H1 (cell line): ENCODE data around the gene ATP11C. TPM values are rescaled to one million over a fixed set of nuclear protein-coding genes. Genes with fewer than 3 reads are reported as not detected.

Source experiments
- CTCF ChIA-PET: fragments of 300-600 bp; sonication (Branson Sonifier 250); formaldehyde crosslinking; loops from one replicate; lab custom pipeline; 2021; ENCODE audit not compliant: partially characterized antibody; lab: Charles Lee
- POLR2A ChIA-PET: fragments of 300-600 bp; sonication (Branson Sonifier 250); formaldehyde crosslinking; loops from one replicate; lab custom pipeline; 2021; ENCODE audit warnings: inconsistent platforms; ENCODE audit not compliant: partially characterized antibody; lab: Charles Lee
- DNase-seq, 2 experiments: peaks; one replicate each; pipeline versions ENCODE4 v3.0.0 to v3.0.0-alpha.2; 2010 to 2022; ENCODE audit warnings: low spot score in 2 of 2, low read depth in 1 of 2, mixed read lengths in 1 of 2
- FAIRE-seq: peaks from 2 replicates; lab custom pipeline; 2011; peaks lifted over from hg19 to GRCh38; lab: Jason Lieb, UNC
- H2AFZ ChIP-seq: 2 replicates; pipeline ENCODE4 v1.8.1; 2012; ENCODE audit warnings: low read length, inconsistent platforms
- H2AK5ac ChIP-seq: 2 replicates; pipeline ENCODE4 v1.6.1; 2013; ENCODE audit warnings: low read depth, low read length
- H2BK120ac ChIP-seq: replicated peaks from 2 replicates; pipeline ENCODE3; 2013; ENCODE audit warnings: low read depth, low read length, inconsistent platforms
- H2BK12ac ChIP-seq: 2 replicates; pipeline ENCODE4 v1.6.1; 2013; ENCODE audit warnings: low read depth, low read length
- H2BK15ac ChIP-seq: 2 replicates; pipeline ENCODE4 v1.6.1; 2013; ENCODE audit warnings: low read length
- H2BK20ac ChIP-seq: 2 replicates; pipeline ENCODE4 v1.6.1; 2013; ENCODE audit warnings: low read length
- H2BK5ac ChIP-seq: 2 replicates; pipeline ENCODE4 v1.6.1; 2013; ENCODE audit warnings: low read depth, low read length
- H3K14ac ChIP-seq: 2 replicates; pipeline ENCODE4 v1.6.1; 2013; ENCODE audit warnings: inconsistent platforms; ENCODE audit not compliant: insufficient read length
- H3K18ac ChIP-seq: 2 replicates; pipeline ENCODE4 v1.6.1; 2013; ENCODE audit warnings: low read length; ENCODE audit errors: extremely low read depth
- H3K23ac ChIP-seq: 2 replicates; pipeline ENCODE4 v1.6.1; 2013; ENCODE audit warnings: inconsistent platforms; ENCODE audit not compliant: insufficient read length
- H3K23me2 ChIP-seq: 2 replicates; pipeline ENCODE4 v1.6.1; 2013; ENCODE audit warnings: low read depth, low read length
- H3K27ac ChIP-seq: 2 replicates; pipeline ENCODE4 v1.6.1; 2011; ENCODE audit warnings: low read depth, low read length, inconsistent platforms
- H3K27me3 ChIP-seq, 4 experiments: replicated peaks in 1 of 4; 1 replicate in 1 of 4; 2 replicates in 3 of 4; pipeline versions ENCODE4 v1.6.1 to v1.8.1; 2011 to 2013; ENCODE audit warnings: low read length in 3 of 4, mild to moderate bottlenecking in 3 of 4, inconsistent platforms in 2 of 4, mixed read lengths in 2 of 4, moderate library complexity in 1 of 4; ENCODE audit not compliant: control insufficient read depth in 3 of 4, insufficient read depth in 3 of 4; ENCODE audit errors: extremely low read depth in 1 of 4
- H3K36me3 ChIP-seq, 4 experiments: 2 replicates each; pipeline versions ENCODE4 v1.6.1 to v1.8.1; 2011 to 2013; ENCODE audit warnings: mild to moderate bottlenecking in 4 of 4, low read length in 3 of 4, moderate library complexity in 2 of 4, control low read depth in 1 of 4, inconsistent platforms in 1 of 4; ENCODE audit not compliant: insufficient read depth in 4 of 4, control insufficient read depth in 2 of 4
- H3K4ac ChIP-seq: replicated peaks from 2 replicates; pipeline ENCODE3; 2013; ENCODE audit warnings: low read length, low read depth, mixed read lengths, inconsistent platforms; ENCODE audit not compliant: insufficient read length
- H3K4me1 ChIP-seq, 4 experiments: replicated peaks in 1 of 4; 1 replicate in 1 of 4; 2 replicates in 3 of 4; pipeline versions ENCODE4 v1.6.1 to v1.8.1; 2011 to 2013; ENCODE audit warnings: low read length in 3 of 4, inconsistent platforms in 2 of 4, mixed read lengths in 1 of 4; ENCODE audit not compliant: insufficient read depth in 4 of 4, control insufficient read depth in 3 of 4
- H3K4me2 ChIP-seq, 2 experiments: 2 replicates each; pipeline versions ENCODE4 v1.6.1 to v1.8.1; 2011 to 2013; ENCODE audit warnings: low read depth in 2 of 2, low read length in 2 of 2, control low read depth in 1 of 2, inconsistent platforms in 1 of 2, mild to moderate bottlenecking in 1 of 2; ENCODE audit not compliant: insufficient read depth in 1 of 2
- H3K4me3 ChIP-seq, 4 experiments: fragments of 200-600, 300-600 bp in 1 of 4; sonication (generic), shearing (Covaris generic), sonication (Bioruptor Twin) in 1 of 4; 2 replicates each; pipeline versions ENCODE4 v1.5.1 to v1.8.1; 2011 to 2016; ENCODE audit warnings: low read length in 4 of 4, low read depth in 3 of 4, control low read depth in 2 of 4, inconsistent platforms in 2 of 4, mild to moderate bottlenecking in 2 of 4, mixed read lengths in 1 of 4, moderate library complexity in 1 of 4; ENCODE audit not compliant: insufficient read depth in 2 of 4; ENCODE audit errors: extremely low read depth in 1 of 4
- H3K56ac ChIP-seq: replicated peaks from 2 replicates; pipeline ENCODE3; 2013; ENCODE audit warnings: low read depth, mild to moderate bottlenecking, mixed read lengths, low read length, inconsistent platforms; ENCODE audit not compliant: insufficient read length
- H3K79me1 ChIP-seq: 2 replicates; pipeline ENCODE4 v1.6.1; 2013; ENCODE audit warnings: low read depth, low read length, control low read depth
- H3K79me2 ChIP-seq, 2 experiments: 2 replicates each; pipeline versions ENCODE4 v1.6.1 to v1.8.1; 2012 to 2013; ENCODE audit warnings: low read length in 2 of 2, mild to moderate bottlenecking in 2 of 2, inconsistent platforms in 1 of 2; ENCODE audit not compliant: insufficient read depth in 2 of 2, control insufficient read depth in 1 of 2
- H3K9ac ChIP-seq, 4 experiments: replicated peaks in 1 of 4; 1 replicate in 1 of 4; 2 replicates in 3 of 4; pipeline versions ENCODE4 v1.6.1 to v1.8.1; 2011 to 2013; ENCODE audit warnings: low read depth in 3 of 4, low read length in 3 of 4, control low read depth in 2 of 4, mild to moderate bottlenecking in 2 of 4, moderate library complexity in 2 of 4, inconsistent platforms in 1 of 4; ENCODE audit errors: extremely low read depth in 1 of 4
- H3K9me3 ChIP-seq, 2 experiments: 2 replicates each; pipeline versions ENCODE4 v1.6.1 to v1.8.1; 2012 to 2013; ENCODE audit warnings: mild to moderate bottlenecking in 2 of 2, moderate library complexity in 2 of 2, control low read depth in 1 of 2, inconsistent platforms in 1 of 2, low read depth in 1 of 2, low read length in 1 of 2, mixed read lengths in 1 of 2; ENCODE audit not compliant: insufficient read depth in 2 of 2
- H4K20me1 ChIP-seq, 2 experiments: replicated peaks in 1 of 2; 2 replicates each; pipeline versions ENCODE3 to v1.8.1; 2011 to 2013; ENCODE audit warnings: inconsistent platforms in 2 of 2, low read length in 2 of 2, mild to moderate bottlenecking in 1 of 2; ENCODE audit not compliant: insufficient read depth in 2 of 2, control insufficient read depth in 1 of 2
- H4K5ac ChIP-seq: 2 replicates; pipeline ENCODE4 v1.6.1; 2013; ENCODE audit warnings: low read length, low read depth, mixed read lengths, inconsistent platforms; ENCODE audit not compliant: insufficient read length
- H4K8ac ChIP-seq: 2 replicates; pipeline ENCODE4 v1.8.0; 2013; ENCODE audit warnings: mild to moderate bottlenecking, moderate library complexity, low read length, inconsistent platforms; ENCODE audit not compliant: insufficient read depth; ENCODE audit errors: extremely low read depth
- H4K91ac ChIP-seq: replicated peaks from 2 replicates; pipeline ENCODE3; 2013; ENCODE audit warnings: low read length, mixed read lengths, inconsistent platforms; ENCODE audit not compliant: insufficient read length
- BACH1 ChIP-seq: IDR thresholded peaks from 2 replicates; pipeline ENCODE4 v1.6.1; 2012; ENCODE audit warnings: low read length, improper control_type of control experiment
- BRCA1 ChIP-seq: IDR thresholded peaks from 2 replicates; pipeline ENCODE4 v1.6.1; 2012; ENCODE audit warnings: low read depth, low read length, improper control_type of control experiment
- CEBPB ChIP-seq: IDR thresholded peaks from 2 replicates; pipeline ENCODE4 v1.6.1; 2012; ENCODE audit warnings: low read depth, low read length
- GTF2F1 ChIP-seq: IDR thresholded peaks from 2 replicates; pipeline ENCODE4 v1.6.1; 2012; ENCODE audit warnings: low read depth, low read length, improper control_type of control experiment, borderline replicate concordance
- HDAC2 ChIP-seq, 2 experiments: fragments of 300-600 bp in 1 of 2; sonication (generic) in 1 of 2; IDR thresholded peaks; 2 replicates each; pipeline ENCODE4 v1.6.1; 2011 to 2012; ENCODE audit warnings: low read depth in 2 of 2, low read length in 2 of 2, mild to moderate bottlenecking in 2 of 2, moderate library complexity in 2 of 2, borderline replicate concordance in 1 of 2, inconsistent platforms in 1 of 2
- HDAC6 ChIP-seq: IDR thresholded peaks from one replicate; pipeline ENCODE4 v1.7.1; 2012; ENCODE audit warnings: low read depth, mild to moderate bottlenecking, inconsistent platforms, low read length, moderate library complexity
- KDM4A ChIP-seq: IDR thresholded peaks from one replicate; pipeline ENCODE4 v1.7.1; 2012; ENCODE audit warnings: low read depth, mild to moderate bottlenecking, moderate library complexity, low read length, inconsistent platforms; ENCODE audit not compliant: severe bottlenecking
- POU5F1 ChIP-seq: IDR thresholded peaks from 2 replicates; pipeline ENCODE4 v1.6.1; 2011; ENCODE audit warnings: low read depth, mild to moderate bottlenecking, low read length, moderate library complexity
- RAD21 ChIP-seq, 2 experiments: IDR thresholded peaks in 1 of 2; conservative IDR thresholded peaks in 1 of 2; 2 replicates each; pipeline ENCODE4 v1.6.1; 2011; ENCODE audit warnings: low read depth in 2 of 2, low read length in 2 of 2, improper control_type of control experiment in 1 of 2, inconsistent platforms in 1 of 2, mild to moderate bottlenecking in 1 of 2, moderate library complexity in 1 of 2
- RFX5 ChIP-seq: IDR thresholded peaks from 2 replicates; pipeline ENCODE4 v1.6.1; 2011; ENCODE audit warnings: low read depth, low read length, improper control_type of control experiment, borderline replicate concordance
- SIRT6 ChIP-seq: IDR thresholded peaks from one replicate; pipeline ENCODE4 v1.7.1; 2012; ENCODE audit warnings: low read length, inconsistent platforms
- SIX5 ChIP-seq: IDR thresholded peaks from 2 replicates; pipeline ENCODE4 v1.6.1; 2011; ENCODE audit warnings: mild to moderate bottlenecking, low read depth, low read length
- TAF1 ChIP-seq: IDR thresholded peaks from 2 replicates; pipeline ENCODE4 v1.6.1; 2011; ENCODE audit warnings: mild to moderate bottlenecking, low read depth, low read length
- TCF12 ChIP-seq: IDR thresholded peaks from 2 replicates; pipeline ENCODE4 v1.6.1; 2011; ENCODE audit warnings: low read depth, mild to moderate bottlenecking, low read length
- WGBS, 2 experiments: shearing (Covaris generic) in 1 of 2; methylation state at CpG; one replicate each; pipeline versions ENCODE4 v1.1.6 to v1.1.7; 2013 to 2015; ENCODE audit warnings: low lambda C conversion rate in 2 of 2, mixed read lengths in 2 of 2, inconsistent platforms in 1 of 2, low coverage in 1 of 2, missing lambda C conversion rate in 1 of 2; ENCODE audit not compliant: insufficient replicate concordance in 2 of 2, insufficient coverage in 1 of 2, insufficient read length in 1 of 2; ENCODE audit errors: extremely low coverage in 1 of 2, missing lambda C conversion rate in 1 of 2; 5-methylcytosine and 5-hydroxymethylcytosine counted together
- polyA plus RNA-seq, 7 experiments: library from polyadenylated mRNA; depleted of rRNA in 3 of 7; stranded (reverse) in 5 of 7; unstranded in 2 of 7; fragments of >200 nt in 5 of 7; fragments of 200-250 nt in 2 of 7; gene quantifications; 1 replicate in 5 of 7; 2 replicates in 1 of 7; 4 replicates in 1 of 7; pipeline versions ENCODE4 v1.2.1 to v1.2.3, GENCODE V29; 2011 to 2013; ENCODE audit warnings: missing spikeins in 2 of 7, mixed read lengths in 2 of 7
- total RNA-seq: library from RNA; stranded (reverse); fragmentation: NEBNext Ultra II Directional; extraction: Animal tissue kit (Norgen Biotek cat#: 25700); gene quantifications from 2 replicates; pipeline ENCODE4 v1.2.1, GENCODE V29; 2021
- TF ChIP-seq, protein P1 (sequence below): IDR thresholded peaks from 2 replicates; pipeline ENCODE4 v1.6.1; 2012; ENCODE audit warnings: inconsistent platforms

The ATP11C gene
- total and polyA plus RNA-seq, 2 of the 8 experiments (the other 6 are each of a cell fraction or from before 2014, with no cell fraction given) = 14.7 to 52.1 TPM

DNA sequence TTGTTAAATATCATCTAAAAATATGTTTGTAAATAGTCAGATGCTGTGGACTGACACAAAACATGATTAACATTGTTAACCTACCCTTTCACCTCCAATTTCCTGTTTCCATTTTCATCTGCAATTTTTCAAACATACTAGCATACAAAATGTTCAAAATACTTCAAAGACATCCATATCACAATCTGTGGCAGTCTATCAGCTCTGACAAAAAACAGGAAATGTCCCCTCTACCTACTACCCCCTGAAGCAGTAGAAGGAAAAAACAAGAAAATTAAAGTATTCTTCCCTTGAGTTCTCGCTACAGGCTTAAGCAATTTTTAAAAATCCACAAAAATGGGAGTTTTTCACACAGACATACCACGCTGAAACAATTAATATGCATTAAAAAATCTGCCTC, 116.6 kb downstream of the ATP11C start:
- H3K18ac ChIP-seq = no peak overlapping the region
- H4K8ac ChIP-seq = no peak overlapping the region
- no peak overlapping the region for H3K4me3 ChIP-seq
- ChIA-PET POLR2A (no interaction called here), CTCF (no interaction called here)
- no peak overlapping the region for H2BK120ac ChIP-seq
- H2AFZ ChIP-seq = no peak overlapping the region
- WGBS, 2 experiments = 100% methylated on average over 2 of the region's 2 CpGs; no CpG with 5 or more reads in 1 of the 2 experiments
- H3K56ac ChIP-seq = no peak overlapping the region
- H2BK15ac ChIP-seq = no peak overlapping the region
- no peak for FAIRE-seq
- no peak overlapping the region for H4K91ac ChIP-seq
- H3K27me3 ChIP-seq = no peaks in the 10 kb centered on the region
- H3K79me1 ChIP-seq = no peaks in the 10 kb centered on the region
- H3K36me3 ChIP-seq = peaks cover 0 to 6% (median 0%) of the 10 kb centered on the region in 4 experiments; a peak in 1 of 8 replicates
- H3K4ac ChIP-seq = no peak overlapping the region
- no peaks in the 10 kb centered on the region for H3K79me2 ChIP-seq
- H4K5ac ChIP-seq = no peak overlapping the region
- H3K23me2 ChIP-seq = no peaks in the 10 kb centered on the region
- no peak overlapping the region for H2AK5ac ChIP-seq
- H2BK20ac ChIP-seq = no peak overlapping the region
- no peak overlapping the region for H3K9ac ChIP-seq
- DNase-seq = no peak
- no peak overlapping the region for H2BK12ac ChIP-seq
- no peak overlapping the region for H3K14ac ChIP-seq
- H4K20me1 ChIP-seq = no peaks in the 10 kb centered on the region
- TF ChIP-seq BACH1 (no peak), HDAC2 (IDR thresholded peaks at IDR 0.05; ENCODE audit: borderline replicate concordance in 1 of 2, low read depth in 2 of 2, low read length in 2 of 2) (no peak), KDM4A (no peak), BRCA1 (no peak), POU5F1 (no peak), RFX5 (no peak), TCF12 (no peak), RAD21 (IDR thresholded peaks at IDR 0.05 in 1 of 2, conservative IDR thresholded peaks at IDR 0.05 in 1 of 2; ENCODE audit: low read depth in 2 of 2, low read length in 2 of 2) (no peak), CEBPB (no peak), HDAC6 (no peak), TAF1 (no peak), GTF2F1 (no peak), SIX5 (no peak), SIRT6 (no peak)
- TF ChIP-seq, protein P1, sequence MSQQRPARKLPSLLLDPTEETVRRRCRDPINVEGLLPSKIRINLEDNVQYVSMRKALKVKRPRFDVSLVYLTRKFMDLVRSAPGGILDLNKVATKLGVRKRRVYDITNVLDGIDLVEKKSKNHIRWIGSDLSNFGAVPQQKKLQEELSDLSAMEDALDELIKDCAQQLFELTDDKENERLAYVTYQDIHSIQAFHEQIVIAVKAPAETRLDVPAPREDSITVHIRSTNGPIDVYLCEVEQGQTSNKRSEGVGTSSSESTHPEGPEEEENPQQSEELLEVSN = no peak
- H3K4me2 ChIP-seq = no peak overlapping the region
- H3K27ac ChIP-seq = no peak overlapping the region
- H3K9me3 ChIP-seq = no peaks in the 10 kb centered on the region
- H2BK5ac ChIP-seq = no peak overlapping the region
- H3K23ac ChIP-seq = no peak overlapping the region
- H3K4me1 ChIP-seq = no peaks in the 10 kb centered on the region
